HepG2 (cell line): ENCODE results near the gene LRP1-AS. TPM values are rescaled to one million over a fixed set of nuclear protein-coding genes. Genes with fewer than 3 reads are reported as not detected.

Experiments used
- ATAC-seq: fragments of 200-7000 bp; cut with Tn5 transposase; 3 replicates; pipeline ENCODE4 v1.9.1; 2020; ENCODE audit warnings: mild to moderate bottlenecking, moderate library complexity
- BruUV-seq: library from RNA; stranded (reverse); fragments of 400-500 nt; replicated peaks from 2 replicates; lab custom pipeline; 2021; lab: Mats Ljungman, UMichigan
- CTCF ChIA-PET: fragments of 300-600 bp; formaldehyde crosslinking; extraction: SDS; loops from one replicate; lab custom pipeline; 2021; ENCODE audit warnings: low total read pairs, inconsistent platforms, low intra/inter-chr PET ratio; lab: Yijun Ruan, JAX
- POLR2A ChIA-PET: fragments of 350-600 bp; sonication (Branson Sonifier 250); formaldehyde crosslinking; loops from one replicate; lab custom pipeline; 2020; ENCODE audit warnings: antibody characterized with exemption, inconsistent platforms; lab: Yijun Ruan, JAX
- DNase-seq: peaks from one replicate; pipeline ENCODE4 v3.0.0-alpha.2; 2015; ENCODE audit warnings: low spot score
- FAIRE-seq: peaks from 3 replicates; lab custom pipeline; 2011; peaks lifted over from hg19 to GRCh38; lab: Jason Lieb, UNC
- H2AFZ ChIP-seq: one replicate; pipeline ENCODE4 v1.6.1; 2011; ENCODE audit warnings: low read length, inconsistent platforms
- H3K27ac ChIP-seq: fragments of 300-600 bp; 3 replicates; pipeline ENCODE4 v1.8.0; 2011; ENCODE audit warnings: mixed run types, mild to moderate bottlenecking, mixed read lengths, low read length, inconsistent platforms; ENCODE audit not compliant: insufficient read depth; ENCODE audit errors: extremely low read length
- H3K27me3 ChIP-seq, 2 experiments: fragments of 200-600 bp in 1 of 2; 2 replicates in 1 of 2; 3 replicates in 1 of 2; pipeline versions ENCODE4 v1.6.0 to v1.8.0; 2011; ENCODE audit warnings: low read length in 2 of 2, mild to moderate bottlenecking in 2 of 2, moderate library complexity in 2 of 2, inconsistent platforms in 1 of 2; ENCODE audit not compliant: insufficient read depth in 2 of 2, control insufficient read depth in 1 of 2
- H3K36me3 ChIP-seq, 2 experiments: fragments of 200-600 bp in 1 of 2; replicated peaks in 1 of 2; 2 replicates in 1 of 2; 3 replicates in 1 of 2; pipeline versions ENCODE4 v1.5.1 to v1.8.0; 2011; ENCODE audit warnings: low read length in 2 of 2, inconsistent platforms in 1 of 2; ENCODE audit not compliant: insufficient read depth in 2 of 2, control insufficient read depth in 1 of 2
- H3K4me1 ChIP-seq: 2 replicates; pipeline ENCODE4 v1.5.1; 2012; ENCODE audit warnings: low read length, inconsistent platforms; ENCODE audit not compliant: insufficient read depth
- H3K4me2 ChIP-seq: 2 replicates; pipeline ENCODE4 v1.6.0; 2011; ENCODE audit warnings: low read depth, low read length, inconsistent platforms
- H3K4me3 ChIP-seq, 3 experiments: fragments of 200-600 bp in 1 of 3; sonication (generic), shearing (Covaris generic) in 1 of 3; replicated peaks in 1 of 3; 2 replicates each; pipeline ENCODE4 v1.5.1; 2011 to 2016; ENCODE audit warnings: low read length in 3 of 3, inconsistent platforms in 2 of 3, low read depth in 2 of 3, mild to moderate bottlenecking in 2 of 3, control low read depth in 1 of 3, mixed read lengths in 1 of 3; ENCODE audit not compliant: insufficient read depth in 1 of 3
- H3K79me2 ChIP-seq: one replicate; pipeline ENCODE4 v1.6.1; 2011; ENCODE audit warnings: low read length, inconsistent platforms; ENCODE audit not compliant: insufficient read depth
- H3K9ac ChIP-seq: 2 replicates; pipeline ENCODE4 v1.6.0; 2011; ENCODE audit warnings: mild to moderate bottlenecking, low read depth, low read length, inconsistent platforms; ENCODE audit not compliant: insufficient read depth
- H3K9me3 ChIP-seq: 2 replicates; pipeline ENCODE4 v1.5.1; 2012; ENCODE audit warnings: mild to moderate bottlenecking, low read length
- H4K20me1 ChIP-seq: 2 replicates; pipeline ENCODE4 v1.6.0; 2011; ENCODE audit warnings: inconsistent platforms, mild to moderate bottlenecking, low read length, moderate library complexity; ENCODE audit not compliant: insufficient read depth
- AGO1 ChIP-seq: fragments of 200-400 bp; formaldehyde crosslinking; IDR thresholded peaks from 2 replicates; pipeline ENCODE4 v1.6.1; 2017; ENCODE audit warnings: mild to moderate bottlenecking, low read depth, low read length, moderate library complexity; ENCODE audit not compliant: poor library complexity, severe bottlenecking
- HOXD1 ChIP-seq: sonication (generic); formaldehyde crosslinking; IDR thresholded peaks from 2 replicates; pipeline ENCODE4 v1.5.0; 2020; ENCODE audit warnings: missing genetic modification reagents
- MIER2 ChIP-seq: IDR thresholded peaks from 2 replicates; pipeline ENCODE4 v1.6.1; 2016; ENCODE audit warnings: missing biosample characterization, missing genetic modification reagents
- POLR2A ChIP-seq, 2 experiments: IDR thresholded peaks; 2 replicates each; pipeline ENCODE4 v1.6.1; 2011; ENCODE audit warnings: low read depth in 2 of 2, low read length in 2 of 2, mild to moderate bottlenecking in 1 of 2, moderate library complexity in 1 of 2; ENCODE audit not compliant: insufficient read depth in 1 of 2
- RBM22 ChIP-seq: fragments of 200-400 bp; formaldehyde crosslinking; optimal IDR thresholded peaks from 2 replicates; pipeline ENCODE3; 2017; ENCODE audit warnings: mild to moderate bottlenecking, low read length, moderate library complexity
- ZFP36 ChIP-seq: fragments of 150-350 bp; IDR thresholded peaks from 2 replicates; pipeline ENCODE4 v1.6.1; 2018; ENCODE audit warnings: borderline replicate concordance, low read length, low read depth; ENCODE audit not compliant: partially characterized antibody
- ZKSCAN1 ChIP-seq: fragments of 150-350 bp; IDR thresholded peaks from 2 replicates; pipeline ENCODE4 v1.6.1; 2014; ENCODE audit warnings: low read length
- ZNF550 ChIP-seq: sonication (generic); formaldehyde crosslinking; IDR thresholded peaks from 2 replicates; pipeline ENCODE4 v1.4.0; 2020; ENCODE audit warnings: mild to moderate bottlenecking, missing genetic modification reagents, borderline replicate concordance
- WGBS: methylation state at CpG from one replicate; pipeline ENCODE4 v1.1.6; 2017; ENCODE audit warnings: low lambda C conversion rate; 5-methylcytosine and 5-hydroxymethylcytosine counted together
- in situ Hi-C: cut with HindIII; loops from 2 replicates; pipeline ENCODE4 v1.10.0; 2017; ENCODE audit warnings: low pct_unique_long_range_greater_than_20kb; ENCODE audit not compliant: extremely low pct_ligation_motif_present
- intact Hi-C: fragments of 100-400 bp; cut with micrococcal nuclease; formaldehyde crosslinking; loops from one replicate; pipeline ENCODE4 v1.10.0; 2022; ENCODE audit not compliant: unreplicated experiment
- polyA plus RNA-seq, 8 experiments: library from polyadenylated mRNA; depleted of rRNA in 3 of 8; stranded (reverse) in 7 of 8; unstranded in 1 of 8; fragments of >200 nt; fragmentation: Illumina TruSeq in 4 of 8; extraction: Trizol in 4 of 8; gene quantifications; 2 replicates each; pipeline versions ENCODE4 v1.2.1 to v1.2.3, GENCODE V29; 2011 to 2016; ENCODE audit warnings: low read depth in 4 of 8, missing spikeins in 1 of 8, mixed read lengths in 1 of 8; ENCODE audit not compliant: insufficient read depth in 1 of 8
- total RNA-seq, 5 experiments: library from RNA; depleted of rRNA; stranded (reverse); fragments of >200 nt; fragmentation: Illumina TruSeq; extraction: Trizol; gene quantifications; 2 replicates each; pipeline ENCODE4 v1.2.3, GENCODE V29; 2016; ENCODE audit warnings: low read depth in 1 of 5
- TF ChIP-seq, protein P1 (sequence below): IDR thresholded peaks from 2 replicates; pipeline ENCODE4 v1.6.1; 2016; ENCODE audit warnings: mild to moderate bottlenecking, missing biosample characterization, missing genetic modification reagents
- TF ChIP-seq, protein P2 (sequence below): sonication (generic); formaldehyde crosslinking; IDR thresholded peaks from 2 replicates; pipeline ENCODE4 v1.8.1; 2022; ENCODE audit warnings: mild to moderate bottlenecking, missing genetic modification reagents

The LRP1-AS gene
- total and polyA plus RNA-seq, 2 of the 13 experiments (the other 11 are each of a cell fraction or from before 2014, with no cell fraction given) = 0.20 TPM; not detected in 1

DNA sequence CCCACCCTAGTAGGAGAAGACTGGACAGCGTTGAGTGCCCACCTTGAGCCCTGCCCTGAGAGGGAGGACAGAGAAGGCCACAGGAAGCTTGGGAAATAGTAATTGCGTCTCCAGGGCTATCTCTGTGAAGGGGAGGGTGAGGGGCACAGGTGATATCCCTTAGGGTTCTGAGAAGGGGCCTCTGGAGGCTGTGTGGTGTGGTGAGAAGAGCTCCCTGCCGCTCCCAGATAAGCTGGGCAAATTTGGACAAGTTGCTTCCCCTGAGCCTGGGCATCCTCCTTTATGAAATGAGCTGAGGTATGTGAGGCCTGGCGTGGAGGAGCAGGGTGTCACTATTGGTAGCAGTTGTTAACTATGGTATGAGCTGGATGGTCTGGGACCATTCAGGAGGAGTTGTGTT lies 23.5 kb upstream of the LRP1-AS start:
- Histone ChIP-seq H4K20me1 (no peaks in the 10 kb centered on the region), H3K9me3 (no peaks in the 10 kb centered on the region), H2AFZ (no peak overlapping the region), H3K79me2 (no peaks in the 10 kb centered on the region), H3K27me3 (no peaks in the 10 kb centered on the region), H3K27ac (no peak overlapping the region), H3K9ac (no peak overlapping the region), H3K4me1 (0 out of 2 replicates have a peak, but pooled peaks cover 5% of the 10 kb centered on the region), H3K36me3 (peaks cover 44 to 88% of the 10 kb centered on the region in 2 experiments), H3K4me3 (no peak overlapping the region), H3K4me2 (no peak overlapping the region)
- BruUV-seq = TSS peak; percentile 12
- in situ Hi-C loops = no loop called here
- FAIRE-seq = no peak
- DNase-seq = no peak
- TF ChIP-seq ZFP36 (no peak), POLR2A (IDR thresholded peaks at IDR 0.05; ENCODE audit: insufficient read depth in 1 of 2, low read depth in 2 of 2, low read length in 2 of 2) (peak in 1 of 2 experiments; percentile 25; a peak in 1 of 4 replicates), RBM22 (peak; percentile 66), ZNF550 (CRISPR knock-in tag) (no peak), HOXD1 (CRISPR knock-in tag) (no peak), AGO1 (no peak), ZKSCAN1 (no peak), MIER2 (no peak)
- TF ChIP-seq, protein P1, sequence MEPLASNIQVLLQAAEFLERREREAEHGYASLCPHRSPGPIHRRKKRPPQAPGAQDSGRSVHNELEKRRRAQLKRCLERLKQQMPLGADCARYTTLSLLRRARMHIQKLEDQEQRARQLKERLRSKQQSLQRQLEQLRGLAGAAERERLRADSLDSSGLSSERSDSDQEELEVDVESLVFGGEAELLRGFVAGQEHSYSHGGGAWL (CRISPR knock-in tag) = no peak
- TF ChIP-seq, protein P2, sequence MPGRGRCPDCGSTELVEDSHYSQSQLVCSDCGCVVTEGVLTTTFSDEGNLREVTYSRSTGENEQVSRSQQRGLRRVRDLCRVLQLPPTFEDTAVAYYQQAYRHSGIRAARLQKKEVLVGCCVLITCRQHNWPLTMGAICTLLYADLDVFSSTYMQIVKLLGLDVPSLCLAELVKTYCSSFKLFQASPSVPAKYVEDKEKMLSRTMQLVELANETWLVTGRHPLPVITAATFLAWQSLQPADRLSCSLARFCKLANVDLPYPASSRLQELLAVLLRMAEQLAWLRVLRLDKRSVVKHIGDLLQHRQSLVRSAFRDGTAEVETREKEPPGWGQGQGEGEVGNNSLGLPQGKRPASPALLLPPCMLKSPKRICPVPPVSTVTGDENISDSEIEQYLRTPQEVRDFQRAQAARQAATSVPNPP (CRISPR knock-in tag) = no peak
- intact Hi-C loops = no loop called here
- ATAC-seq = no peak
- ChIA-PET CTCF (interaction anchor here (0.6 to 3.7 kb wide), 3 partner anchors 11 to 46 kb away, joined by 3 to 47 read pairs (median 3); no protein-coding TSS in a partner anchor), POLR2A (interaction anchor here (7.8 kb wide), 1 partner anchor 43 kb away, joined by 103 read pairs; the partner anchor contains the start of gene LRP1)
- 97% methylated on average over 4 of the region's 4 CpGs for WGBS
